Measurements from ENCODE around the gene ALPI. TPM values are rescaled to one million over a fixed set of nuclear protein-coding genes. Genes with fewer than 3 reads are reported as not detected.

Gene ALPI
- total RNA-seq, 2 experiments from 2014 or later: not detected

DNA sequence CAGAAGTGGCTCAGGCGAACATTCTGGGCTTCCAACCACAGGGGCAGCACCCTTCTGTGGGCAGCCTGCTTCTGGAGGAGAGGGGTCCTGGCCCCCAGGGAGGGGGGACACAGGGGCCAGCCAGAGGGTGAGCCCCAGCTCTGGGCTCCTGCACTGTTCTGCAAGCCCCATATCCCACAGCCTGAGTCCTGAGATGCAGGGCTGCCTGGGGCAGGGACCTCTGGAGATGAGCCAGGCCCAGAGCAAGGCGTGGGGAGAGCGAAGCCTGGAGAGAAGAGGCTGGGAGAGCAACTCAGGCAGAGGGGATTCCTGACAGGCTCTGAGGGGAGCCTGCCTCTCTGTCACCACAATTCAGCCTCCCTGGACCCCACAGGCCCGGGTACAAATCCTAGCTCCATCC is 50.8 kb downstream of the ALPI start:
- H3K27ac Mint-ChIP-seq: no peak overlapping the region
- no peaks in the 10 kb centered on the region for H3K9me3 Mint-ChIP-seq
- no peaks in the 10 kb centered on the region for H3K36me3 Mint-ChIP-seq
- H3K4me1 Mint-ChIP-seq (ENCODE audit: low read depth): peaks cover 7% of the 10 kb centered on the region
- intact Hi-C loops (cut with micrococcal nuclease): no loop called here
- no peak for DNase-seq
- peaks cover 23% of the 10 kb centered on the region for H3K27me3 Mint-ChIP-seq
- H3K4me3 Mint-ChIP-seq: no peak overlapping the region
- ChIA-PET CTCF (interaction anchor here (0.9 kb wide), 1 partner anchor 14 kb away, joined by 3 read pairs; no protein-coding TSS in a partner anchor), POLR2A (no interaction called here)

DNA sequence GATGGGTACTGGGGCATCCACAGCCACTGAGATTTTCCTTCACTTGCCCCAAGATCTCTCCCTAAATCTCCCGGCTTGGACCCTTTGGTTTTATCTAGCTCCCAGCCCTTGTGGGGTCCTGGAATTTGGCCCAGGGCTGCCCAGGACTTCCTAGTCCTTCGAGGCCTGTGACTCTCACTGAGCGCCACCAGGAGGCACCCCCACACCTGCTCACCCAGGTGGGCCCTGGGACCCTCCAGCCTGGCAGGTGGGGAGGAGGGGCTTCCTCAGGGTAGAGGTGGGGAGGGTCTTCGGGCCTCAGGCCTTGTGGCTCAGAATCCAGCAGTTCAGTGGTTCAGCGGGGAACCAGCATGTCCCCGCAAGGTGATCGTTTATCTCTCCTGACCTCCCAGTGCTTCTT is 52.3 kb downstream of the ALPI start:
- CTCF ChIA-PET: interaction anchor here (0.7 kb wide), 1 partner anchor 64 kb away, joined by 3 read pairs; no protein-coding TSS in a partner anchor
- Mint-ChIP-seq H3K4me3 (no peak overlapping the region), H3K27me3 (peaks cover 18% of the 10 kb centered on the region), H3K36me3 (no peaks in the 10 kb centered on the region), H3K4me1 (ENCODE audit: low read depth) (peaks cover 3% of the 10 kb centered on the region), H3K9me3 (no peaks in the 10 kb centered on the region), H3K27ac (no peak overlapping the region)
- intact Hi-C loops (cut with micrococcal nuclease): no loop called here
- POLR2A ChIA-PET: no interaction called here
- DNase-seq: no peak

Other genes with a start within 250 kb of the ALPI start
- gene ALPP, start 77.4 kb upstream of the ALPI start, total RNA-seq: not detected
- not detected for gene ALPG, start 49.3 kb upstream of the ALPI start, total RNA-seq
- gene ECEL1, start 31.7 kb downstream of the ALPI start, total RNA-seq: under 1 TPM in 1 of 2 experiments, not detected in 1; 0.10 TPM
- not detected for gene PRSS56, start 64.2 kb downstream of the ALPI start, total RNA-seq
- gene CHRND, start 70.0 kb downstream of the ALPI start, total RNA-seq: not detected
- gene CHRNG, start 83.5 kb downstream of the ALPI start, total RNA-seq: not detected
- gene TIGD1, start 94.4 kb downstream of the ALPI start, total RNA-seq: 1 to 10 TPM; 5.8 to 7.2 TPM
- 10 to 100 TPM; 51.7 to 55.7 TPM for gene EIF4E2, start 94.5 kb downstream of the ALPI start, total RNA-seq
- gene EFHD1, start 177.5 kb downstream of the ALPI start, total RNA-seq: 1 to 10 TPM in 1 of 2 experiments, under 1 TPM in 1; 0.61 to 1.2 TPM
- gene GIGYF2, start 241.2 kb downstream of the ALPI start, total RNA-seq: 10 to 100 TPM; 50.0 to 51.4 TPM